ENCODE results near the gene FFAR1.

The FFAR1 gene

DNA sequence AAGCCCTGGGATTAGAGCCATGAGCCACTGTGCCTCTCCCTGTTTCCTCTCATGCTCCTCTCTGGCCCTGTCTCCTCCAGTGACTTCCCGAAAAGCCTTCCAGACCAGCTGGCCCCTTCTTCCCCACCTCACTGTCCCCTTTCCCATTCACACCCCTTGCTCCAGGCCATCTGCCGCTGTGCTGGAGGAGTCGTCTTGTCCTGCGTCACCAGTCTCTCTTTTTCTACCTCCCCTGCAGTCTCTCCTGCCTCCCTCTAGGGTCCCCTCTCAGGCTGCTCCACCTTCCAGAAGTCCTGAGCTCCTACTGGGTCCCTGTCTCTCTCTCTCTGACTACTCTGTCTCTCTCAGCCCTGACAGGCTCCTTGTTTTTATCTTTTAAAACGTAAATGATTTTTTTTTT lies 5.3 kb upstream of the FFAR1 start:
- Histone ChIP-seq H3K4me3 (ENCODE audit: extremely low read depth, insufficient read depth, low read length, poor library complexity, severe bottlenecking) (no peak overlapping the region), H3K4me1 (ENCODE audit: control insufficient read depth, insufficient read depth, low read length, poor library complexity, severe bottlenecking) (peaks cover 8% of the 10 kb centered on the region), H3K27ac (ENCODE audit: low read depth, low read length, severe bottlenecking) (no peak overlapping the region), H3K9me3 (ENCODE audit: control insufficient read depth, low read length) (no peaks in the 10 kb centered on the region), H3K36me3 (ENCODE audit: control insufficient read depth, insufficient read depth, low read length) (no peaks in the 10 kb centered on the region)
- 39 to 62% methylated on average over 2 to 3 of the region's 5 CpGs for WGBS, 2 experiments (ENCODE audit: insufficient coverage in 2 of 2)

DNA sequence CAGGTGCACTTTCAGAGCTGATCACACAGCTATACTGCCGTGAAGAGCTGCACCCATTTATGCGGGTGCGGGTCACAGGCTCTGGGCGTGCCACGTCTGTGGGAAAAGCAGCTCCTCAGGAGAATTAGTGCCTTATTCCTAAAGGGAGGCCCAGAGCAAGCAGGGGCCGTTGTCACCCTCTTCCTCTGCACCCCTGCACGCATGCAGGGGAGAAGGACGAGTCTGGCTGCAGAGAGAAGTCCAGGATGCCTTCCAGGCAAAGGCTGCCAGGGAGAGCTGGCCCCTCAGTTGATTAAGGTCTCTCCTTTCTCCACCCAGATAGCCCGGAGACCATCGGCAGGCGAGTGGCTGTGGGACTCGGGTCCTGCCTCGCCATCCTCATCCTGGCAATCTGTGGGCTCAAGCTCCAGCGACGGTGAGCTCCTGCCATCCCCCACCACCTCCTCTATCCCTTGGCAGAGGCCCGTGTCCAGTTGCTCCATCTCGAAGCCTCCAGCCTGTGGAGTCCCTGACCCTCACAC lies 3.1 kb upstream of the FFAR1 start:
- 87% methylated on average over 10 to 15 of the region's 17 CpGs for WGBS, 2 experiments (ENCODE audit: insufficient coverage in 2 of 2)

DNA sequence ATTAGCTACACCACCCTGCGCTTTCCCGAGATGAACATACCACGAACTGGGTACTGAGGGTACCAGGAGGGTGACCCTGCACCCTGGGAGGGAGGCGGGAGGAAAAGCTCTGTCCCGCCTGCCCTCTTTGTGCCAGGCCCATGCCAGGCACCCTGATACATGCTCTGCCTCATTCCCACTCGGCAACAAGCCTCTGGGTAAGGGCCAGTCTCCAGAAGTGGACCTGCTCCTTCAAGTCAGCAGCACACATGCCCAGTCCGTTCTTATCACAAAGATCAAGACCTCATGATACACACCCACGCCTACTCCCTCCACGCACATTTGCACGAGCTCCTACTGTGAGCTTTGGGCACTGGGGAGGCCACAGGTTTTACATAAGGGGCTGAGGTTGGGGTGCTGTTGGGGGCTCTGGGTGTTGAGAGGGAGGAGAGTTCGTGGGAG lies 2.0 kb upstream of the FFAR1 start:
- 85 to 96% methylated on average over 7 to 9 of the region's 11 CpGs for WGBS, 2 experiments (ENCODE audit: insufficient coverage in 2 of 2)
- Histone ChIP-seq H3K4me3 (ENCODE audit: extremely low read depth, insufficient read depth, low read length, poor library complexity, severe bottlenecking) (no peak overlapping the region), H3K27ac (ENCODE audit: low read depth, low read length, severe bottlenecking) (no peak overlapping the region), H3K36me3 (ENCODE audit: control insufficient read depth, insufficient read depth, low read length) (no peaks in the 10 kb centered on the region), H3K9me3 (ENCODE audit: control insufficient read depth, low read length) (no peaks in the 10 kb centered on the region), H3K4me1 (ENCODE audit: control insufficient read depth, insufficient read depth, low read length, poor library complexity, severe bottlenecking) (peaks cover 12% of the 10 kb centered on the region)

More for the DNA sequence above, 3.1 kb upstream of the FFAR1 start:
- no peak overlapping the region for H3K4me3 ChIP-seq (ENCODE audit: extremely low read depth, insufficient read depth, low read length, poor library complexity, severe bottlenecking)
- no peaks in the 10 kb centered on the region for H3K9me3 ChIP-seq (ENCODE audit: control insufficient read depth, low read length)
- H3K27ac ChIP-seq (ENCODE audit: low read depth, low read length, severe bottlenecking): no peak overlapping the region
- H3K36me3 ChIP-seq (ENCODE audit: control insufficient read depth, insufficient read depth, low read length): no peaks in the 10 kb centered on the region
- peaks cover 12% of the 10 kb centered on the region for H3K4me1 ChIP-seq (ENCODE audit: control insufficient read depth, insufficient read depth, low read length, poor library complexity, severe bottlenecking)

DNA sequence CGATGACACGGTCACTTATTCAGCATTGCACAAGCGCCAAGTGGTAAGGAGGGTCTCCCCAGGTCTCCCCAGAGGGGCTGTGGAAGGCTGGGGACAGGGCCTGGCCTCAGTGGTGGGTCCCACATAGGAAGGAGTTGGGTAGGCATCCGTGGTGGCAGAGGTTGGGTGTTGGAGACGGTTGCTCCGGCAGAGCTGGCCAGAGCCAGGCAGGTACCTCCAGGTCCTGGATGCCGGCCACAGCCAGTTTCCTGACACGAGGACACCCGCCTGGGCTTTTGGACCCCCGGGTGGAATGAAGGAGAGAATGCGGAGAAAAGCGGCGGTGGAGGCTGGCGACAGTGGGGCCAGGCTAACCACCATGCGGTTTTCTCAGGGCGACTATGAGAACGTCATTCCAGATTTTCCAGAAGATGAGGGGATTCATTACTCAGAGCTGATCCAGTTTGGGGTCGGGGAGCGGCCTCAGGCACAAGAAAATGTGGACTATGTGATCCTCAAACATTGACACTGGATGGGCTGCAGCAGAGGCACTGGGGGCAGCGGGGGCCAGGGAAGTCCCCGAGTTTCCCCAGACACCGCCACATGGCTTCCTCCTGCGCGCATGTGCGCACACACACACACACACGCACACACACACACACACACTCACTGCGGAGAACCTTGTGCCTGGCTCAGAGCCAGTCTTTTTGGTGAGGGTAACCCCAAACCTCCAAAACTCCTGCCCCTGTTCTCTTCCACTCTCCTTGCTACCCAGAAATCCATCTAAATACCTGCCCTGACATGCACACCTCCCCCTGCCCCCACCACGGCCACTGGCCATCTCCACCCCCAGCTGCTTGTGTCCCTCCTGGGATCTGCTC lies 1.3 kb upstream of the FFAR1 start:
- Histone ChIP-seq H3K36me3 (ENCODE audit: control insufficient read depth, insufficient read depth, low read length) (no peaks in the 10 kb centered on the region), H3K27ac (ENCODE audit: low read depth, low read length, severe bottlenecking) (no peak overlapping the region), H3K9me3 (ENCODE audit: control insufficient read depth, low read length) (no peaks in the 10 kb centered on the region), H3K4me1 (ENCODE audit: control insufficient read depth, insufficient read depth, low read length, poor library complexity, severe bottlenecking) (peaks cover 12% of the 10 kb centered on the region), H3K4me3 (ENCODE audit: extremely low read depth, insufficient read depth, low read length, poor library complexity, severe bottlenecking) (no peak overlapping the region)
- 85 to 95% methylated on average over 28 of the region's 28 CpGs for WGBS, 2 experiments (ENCODE audit: insufficient coverage in 2 of 2)

DNA sequence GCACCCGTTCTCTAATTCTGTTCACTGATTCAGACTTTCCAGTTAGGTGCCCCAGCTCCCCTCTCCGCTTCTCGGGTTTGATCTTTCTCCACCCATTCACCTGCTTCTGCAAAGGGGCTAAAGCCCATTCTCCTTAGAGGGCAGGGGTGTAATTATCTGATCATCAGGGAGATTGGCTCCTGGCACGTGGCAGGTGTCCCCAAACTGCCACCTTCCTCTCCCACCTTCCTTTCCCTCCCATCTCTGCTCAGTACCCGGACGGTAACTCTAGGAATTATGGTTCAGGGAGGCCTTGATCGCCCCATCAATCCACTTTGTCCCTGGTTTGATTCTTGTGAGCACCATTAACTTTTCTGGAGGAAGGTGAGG lies 212 bp downstream of the FFAR1 start:
- Histone ChIP-seq H3K27ac (ENCODE audit: low read depth, low read length, severe bottlenecking) (no peak overlapping the region), H3K9me3 (ENCODE audit: control insufficient read depth, low read length) (no peaks in the 10 kb centered on the region), H3K4me3 (ENCODE audit: extremely low read depth, insufficient read depth, low read length, poor library complexity, severe bottlenecking) (no peak overlapping the region), H3K36me3 (ENCODE audit: control insufficient read depth, insufficient read depth, low read length) (no peaks in the 10 kb centered on the region), H3K4me1 (ENCODE audit: control insufficient read depth, insufficient read depth, low read length, poor library complexity, severe bottlenecking) (peaks cover 12% of the 10 kb centered on the region)
- WGBS, 2 experiments (ENCODE audit: insufficient coverage in 2 of 2): 94 to 96% methylated on average over 4 to 6 of the region's 7 CpGs

DNA sequence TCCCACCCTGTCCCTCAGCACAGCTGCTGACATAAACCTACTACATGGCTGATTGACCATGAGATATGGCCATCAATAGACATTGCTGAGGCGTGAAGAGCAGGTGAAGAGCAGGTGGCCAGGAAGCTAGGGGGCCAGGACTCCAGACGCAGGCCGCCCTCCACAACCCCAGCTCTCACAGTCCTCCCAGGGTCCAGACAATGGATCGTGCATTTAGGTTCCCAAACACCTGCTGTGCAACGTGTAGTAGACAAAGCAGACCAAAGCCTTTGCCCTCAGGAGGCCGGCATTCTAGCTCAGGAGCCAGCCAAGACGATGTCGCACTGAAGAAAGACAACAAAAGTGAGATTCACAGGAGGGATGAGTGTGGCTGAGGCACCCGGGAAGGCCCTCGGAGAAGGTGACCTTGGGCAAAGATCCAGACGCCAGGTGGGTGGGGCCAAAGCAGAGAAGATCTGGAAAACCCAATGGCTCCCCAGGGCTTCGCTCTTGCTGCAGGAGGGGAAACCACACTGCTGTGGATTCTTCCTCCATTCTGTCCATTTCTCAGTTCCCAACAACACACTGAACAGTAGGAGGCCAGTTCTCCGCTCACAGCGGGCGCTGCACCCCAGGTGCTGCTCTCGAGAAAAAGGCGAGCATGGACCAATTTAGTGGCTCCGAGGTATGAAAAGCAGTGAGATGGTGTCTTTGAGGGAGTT lies 1.4 kb downstream of the FFAR1 start:
- 82 to 83% methylated on average over 14 to 18 of the region's 18 CpGs for WGBS, 2 experiments (ENCODE audit: insufficient coverage in 2 of 2)
- Histone ChIP-seq H3K9me3 (ENCODE audit: control insufficient read depth, low read length) (no peaks in the 10 kb centered on the region), H3K4me1 (ENCODE audit: control insufficient read depth, insufficient read depth, low read length, poor library complexity, severe bottlenecking) (peaks cover 12% of the 10 kb centered on the region), H3K4me3 (ENCODE audit: extremely low read depth, insufficient read depth, low read length, poor library complexity, severe bottlenecking) (no peak overlapping the region), H3K36me3 (ENCODE audit: control insufficient read depth, insufficient read depth, low read length) (no peaks in the 10 kb centered on the region), H3K27ac (ENCODE audit: low read depth, low read length, severe bottlenecking) (no peak overlapping the region)

DNA sequence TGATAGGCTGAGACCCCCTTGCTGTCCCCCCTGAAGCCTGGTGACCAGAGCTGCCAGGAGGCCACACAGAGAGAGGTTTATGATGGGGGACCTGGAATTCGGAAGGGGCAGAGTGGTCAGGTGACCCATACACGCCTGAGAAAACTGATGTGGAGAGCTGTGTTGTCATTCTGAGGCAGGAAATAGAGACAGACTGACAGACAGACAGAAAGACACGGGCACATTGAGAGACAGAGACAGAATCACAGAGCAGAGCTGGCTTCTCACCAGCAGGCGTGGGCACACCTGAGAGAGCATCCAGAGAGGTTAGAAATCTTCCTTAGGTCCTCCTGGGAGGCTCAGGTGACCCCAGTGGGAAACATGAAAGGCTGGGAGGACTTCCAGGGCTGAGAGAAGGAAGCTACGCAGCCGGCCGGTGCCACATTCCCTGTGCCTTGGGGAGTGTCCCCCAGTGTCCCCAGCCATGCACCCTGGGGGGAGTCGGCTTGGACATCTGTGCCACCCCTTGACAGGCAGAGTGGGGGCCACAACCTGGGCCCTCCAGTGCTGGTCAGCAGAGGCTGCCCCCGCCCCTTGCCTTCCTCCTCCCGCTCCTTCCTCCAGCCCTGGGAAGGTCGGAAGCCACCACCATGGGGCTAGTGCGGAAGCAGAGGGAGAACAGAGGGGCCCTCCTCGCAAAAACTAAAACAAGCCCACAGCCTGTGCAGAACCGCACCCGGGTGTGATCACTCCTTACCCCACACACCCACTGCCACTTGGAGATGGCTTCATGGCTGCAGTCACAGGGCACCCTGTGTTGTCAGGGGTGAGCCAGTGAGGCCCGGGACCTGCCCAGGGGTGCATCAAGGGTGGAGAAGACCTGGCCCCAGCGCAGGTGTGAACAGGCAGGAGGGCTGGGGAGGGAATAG lies 2.2 kb downstream of the FFAR1 start:
- Histone ChIP-seq H3K4me1 (ENCODE audit: control insufficient read depth, insufficient read depth, low read length, poor library complexity, severe bottlenecking) (peaks cover 12% of the 10 kb centered on the region), H3K9me3 (ENCODE audit: control insufficient read depth, low read length) (no peaks in the 10 kb centered on the region), H3K27ac (ENCODE audit: low read depth, low read length, severe bottlenecking) (no peak overlapping the region), H3K36me3 (ENCODE audit: control insufficient read depth, insufficient read depth, low read length) (no peaks in the 10 kb centered on the region), H3K4me3 (ENCODE audit: extremely low read depth, insufficient read depth, low read length, poor library complexity, severe bottlenecking) (no peak overlapping the region)
- 86 to 91% methylated on average over 9 to 12 of the region's 17 CpGs for WGBS, 2 experiments (ENCODE audit: insufficient coverage in 2 of 2)

DNA sequence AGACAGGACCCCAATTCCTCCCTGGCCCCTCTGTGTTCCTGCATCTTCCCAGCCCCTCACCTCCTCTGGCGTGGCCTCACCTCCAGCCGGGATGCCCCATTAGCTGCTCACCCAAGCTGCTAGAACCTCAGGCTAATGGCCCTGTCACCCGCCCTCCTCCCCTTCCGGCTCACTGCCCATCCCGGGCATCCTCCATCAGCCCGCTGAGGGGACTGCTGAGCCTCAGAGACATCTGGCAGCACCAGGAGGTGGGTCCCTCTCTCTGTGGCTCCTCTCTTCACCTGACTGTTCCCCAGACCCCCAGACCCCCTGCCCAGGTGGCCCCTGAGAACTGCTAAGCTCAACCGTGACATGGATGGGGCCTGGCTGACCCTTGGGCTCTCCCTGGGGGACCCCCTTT lies 2.9 kb downstream of the FFAR1 start:
- WGBS, 2 experiments (ENCODE audit: insufficient coverage in 2 of 2): 100% methylated on average over 3 to 5 of the region's 7 CpGs
- no peaks in the 10 kb centered on the region for H3K36me3 ChIP-seq (ENCODE audit: control insufficient read depth, insufficient read depth, low read length)
- no peak overlapping the region for H3K27ac ChIP-seq (ENCODE audit: low read depth, low read length, severe bottlenecking)
- peaks cover 12% of the 10 kb centered on the region for H3K4me1 ChIP-seq (ENCODE audit: control insufficient read depth, insufficient read depth, low read length, poor library complexity, severe bottlenecking)
- H3K4me3 ChIP-seq (ENCODE audit: extremely low read depth, insufficient read depth, low read length, poor library complexity, severe bottlenecking): no peak overlapping the region
- no peaks in the 10 kb centered on the region for H3K9me3 ChIP-seq (ENCODE audit: control insufficient read depth, low read length)

DNA sequence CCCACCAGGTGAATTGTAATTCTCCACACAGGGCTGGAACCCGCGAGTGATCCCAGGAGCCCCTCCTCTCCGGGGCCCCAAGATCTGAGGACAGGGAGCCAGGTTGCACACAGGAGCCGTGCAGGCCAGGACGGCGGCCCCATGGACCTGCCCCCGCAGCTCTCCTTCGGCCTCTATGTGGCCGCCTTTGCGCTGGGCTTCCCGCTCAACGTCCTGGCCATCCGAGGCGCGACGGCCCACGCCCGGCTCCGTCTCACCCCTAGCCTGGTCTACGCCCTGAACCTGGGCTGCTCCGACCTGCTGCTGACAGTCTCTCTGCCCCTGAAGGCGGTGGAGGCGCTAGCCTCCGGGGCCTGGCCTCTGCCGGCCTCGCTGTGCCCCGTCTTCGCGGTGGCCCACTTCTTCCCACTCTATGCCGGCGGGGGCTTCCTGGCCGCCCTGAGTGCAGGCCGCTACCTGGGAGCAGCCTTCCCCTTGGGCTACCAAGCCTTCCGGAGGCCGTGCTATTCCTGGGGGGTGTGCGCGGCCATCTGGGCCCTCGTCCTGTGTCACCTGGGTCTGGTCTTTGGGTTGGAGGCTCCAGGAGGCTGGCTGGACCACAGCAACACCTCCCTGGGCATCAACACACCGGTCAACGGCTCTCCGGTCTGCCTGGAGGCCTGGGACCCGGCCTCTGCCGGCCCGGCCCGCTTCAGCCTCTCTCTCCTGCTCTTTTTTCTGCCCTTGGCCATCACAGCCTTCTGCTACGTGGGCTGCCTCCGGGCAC lies 3.9 kb downstream of the FFAR1 start:
- no peaks in the 10 kb centered on the region for H3K9me3 ChIP-seq (ENCODE audit: control insufficient read depth, low read length)
- H3K36me3 ChIP-seq (ENCODE audit: control insufficient read depth, insufficient read depth, low read length): no peaks in the 10 kb centered on the region
- no peak overlapping the region for H3K27ac ChIP-seq (ENCODE audit: low read depth, low read length, severe bottlenecking)
- WGBS, 2 experiments (ENCODE audit: insufficient coverage in 2 of 2): 96 to 97% methylated on average over 32 to 47 of the region's 47 CpGs
- no peak overlapping the region for H3K4me3 ChIP-seq (ENCODE audit: extremely low read depth, insufficient read depth, low read length, poor library complexity, severe bottlenecking)
- H3K4me1 ChIP-seq (ENCODE audit: control insufficient read depth, insufficient read depth, low read length, poor library complexity, severe bottlenecking): peaks cover 12% of the 10 kb centered on the region

DNA sequence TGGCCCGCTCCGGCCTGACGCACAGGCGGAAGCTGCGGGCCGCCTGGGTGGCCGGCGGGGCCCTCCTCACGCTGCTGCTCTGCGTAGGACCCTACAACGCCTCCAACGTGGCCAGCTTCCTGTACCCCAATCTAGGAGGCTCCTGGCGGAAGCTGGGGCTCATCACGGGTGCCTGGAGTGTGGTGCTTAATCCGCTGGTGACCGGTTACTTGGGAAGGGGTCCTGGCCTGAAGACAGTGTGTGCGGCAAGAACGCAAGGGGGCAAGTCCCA lies 4.4 kb downstream of the FFAR1 start:
- Histone ChIP-seq H3K4me1 (ENCODE audit: control insufficient read depth, insufficient read depth, low read length, poor library complexity, severe bottlenecking) (peaks cover 7% of the 10 kb centered on the region), H3K27ac (ENCODE audit: low read depth, low read length, severe bottlenecking) (no peak overlapping the region)
- 90 to 94% methylated on average over 16 to 18 of the region's 18 CpGs for WGBS, 2 experiments (ENCODE audit: insufficient coverage in 2 of 2)

More for the DNA sequence above, 4.4 kb downstream of the FFAR1 start:
- Histone ChIP-seq H3K9me3 (ENCODE audit: control insufficient read depth, low read length) (no peaks in the 10 kb centered on the region), H3K36me3 (ENCODE audit: control insufficient read depth, insufficient read depth, low read length) (no peaks in the 10 kb centered on the region), H3K4me3 (ENCODE audit: extremely low read depth, insufficient read depth, low read length, poor library complexity, severe bottlenecking) (no peak overlapping the region)
